T-cell (primary cell): ENCODE measurements around the gene UBALD2. TPM values are rescaled to one million over a fixed set of nuclear protein-coding genes. Genes with fewer than 3 reads are reported as not detected.
A peak's percentile ranks its signal among the peaks of the same experiment; 100 is the strongest.
"Not testable (repeated sequence)": the region's sequence is repeated elsewhere in the genome, so short reads cannot be mapped to it uniquely, and the experiment has no call there.

Source experiments
- ATAC-seq, 4 experiments: fragments of 200-7000 bp in 3 of 4; fragments of 150-1000 bp in 1 of 4; cut with Tn5 transposase; replicated peaks in 1 of 4; 1 replicate in 3 of 4; 2 replicates in 1 of 4; pipeline ENCODE4 v1.10.0; 2021; ENCODE audit warnings: moderate library complexity in 3 of 4, mild to moderate bottlenecking in 2 of 4, moderate number of reproducible peaks in 1 of 4
- CTCF ChIA-PET, 2 donors: fragments of 300-600 bp; sonication (Branson Sonifier 250); formaldehyde crosslinking; loops; one replicate each; lab custom pipeline; 2022; ENCODE audit warnings: antibody characterized with exemption in 2 of 2; lab: Charles Lee
- POLR2A ChIA-PET, 2 donors: fragments of 300-600 bp; sonication (Branson Sonifier 250); formaldehyde crosslinking; loops; one replicate each; lab custom pipeline; 2022; ENCODE audit warnings: antibody characterized with exemption in 2 of 2; lab: Charles Lee
- DNase-seq, 35 experiments: peaks; one replicate each; pipeline versions ENCODE4 v3.0.0 to v3.0.0-alpha.2; 2013 to 2023
- H3K27ac ChIP-seq: one replicate; pipeline ENCODE4 v1.5.1; 2013; ENCODE audit warnings: low read length
- H3K27me3 ChIP-seq, 2 experiments: replicated peaks in 1 of 2; 1 replicate in 1 of 2; 2 replicates in 1 of 2; pipeline versions ENCODE4 v1.6.1 to v1.7.0; 2013; ENCODE audit warnings: low read length in 1 of 2, mixed read lengths in 1 of 2; ENCODE audit not compliant: control insufficient read depth in 2 of 2, insufficient read depth in 2 of 2; ENCODE audit errors: extremely low read depth in 1 of 2
- H3K36me3 ChIP-seq, 2 donors: 1 replicate in 1 of 2; 2 replicates in 1 of 2; pipeline versions ENCODE4 v1.6.1 to v1.7.0; 2013; ENCODE audit warnings: low read length in 1 of 2; ENCODE audit not compliant: control insufficient read depth in 2 of 2, insufficient read depth in 1 of 2; ENCODE audit errors: extremely low read depth in 1 of 2
- H3K4me1 ChIP-seq, 2 experiments: 1 replicate in 1 of 2; 2 replicates in 1 of 2; pipeline versions ENCODE4 v1.6.1 to v1.7.0; 2013; ENCODE audit warnings: low read length in 2 of 2, mixed read lengths in 1 of 2; ENCODE audit not compliant: insufficient read depth in 2 of 2, control insufficient read depth in 1 of 2; ENCODE audit errors: extremely low read depth in 1 of 2
- H3K4me3 ChIP-seq, 2 donors: 1 replicate in 1 of 2; 2 replicates in 1 of 2; pipeline versions ENCODE4 v1.5.1 to v1.7.0; 2013; ENCODE audit warnings: mild to moderate bottlenecking in 2 of 2, low read length in 1 of 2, moderate library complexity in 1 of 2; ENCODE audit not compliant: control insufficient read depth in 1 of 2; ENCODE audit errors: extremely low read depth in 1 of 2
- H3K9me3 ChIP-seq: 2 replicates; pipeline ENCODE4 v1.7.0; 2013
- H3K27ac Mint-ChIP-seq, 2 donors: one replicate each; pipeline ENCODE4 v1.8.0; 2020 to 2021; ENCODE audit warnings: mild to moderate bottlenecking in 2 of 2, mixed read lengths in 2 of 2
- H3K27me3 Mint-ChIP-seq, 2 donors: one replicate each; pipeline ENCODE4 v1.8.0; 2021 to 2022; ENCODE audit warnings: mixed read lengths in 2 of 2
- H3K36me3 Mint-ChIP-seq: one replicate; pipeline ENCODE4 v1.8.0; 2021; ENCODE audit warnings: mixed read lengths
- H3K4me1 Mint-ChIP-seq, 3 donors: one replicate each; pipeline ENCODE4 v1.8.0; 2020 to 2022; ENCODE audit warnings: mixed read lengths in 3 of 3, mild to moderate bottlenecking in 1 of 3
- H3K4me3 Mint-ChIP-seq, 3 donors: one replicate each; pipeline ENCODE4 v1.8.0; 2020 to 2022; ENCODE audit warnings: mild to moderate bottlenecking in 3 of 3, mixed read lengths in 3 of 3, moderate library complexity in 3 of 3
- H3K9me3 Mint-ChIP-seq, 3 donors: one replicate each; pipeline ENCODE4 v1.8.0; 2020 to 2022; ENCODE audit warnings: mixed read lengths in 3 of 3
- WGBS: methylation state at CpG from one replicate; pipeline ENCODE4 v1.1.5; 2013; ENCODE audit warnings: missing lambda C conversion rate; ENCODE audit not compliant: insufficient coverage; 5-methylcytosine and 5-hydroxymethylcytosine counted together
- total RNA-seq, 35 experiments: library from RNA in 6 of 35; stranded (reverse) in 6 of 35; fragments of 120-200 nt in 1 of 35; gene quantifications; one replicate each; pipeline versions ENCODE4 v1.2.1 to v1.2.4 and lab custom pipeline; 2013 to 2026

UBALD2 gene
- total RNA-seq, 5 donors from 2014 or later (not counting 1 experiment from before 2014, with no cell fraction given) = 163 to 277 (median 177) TPM

DNA sequence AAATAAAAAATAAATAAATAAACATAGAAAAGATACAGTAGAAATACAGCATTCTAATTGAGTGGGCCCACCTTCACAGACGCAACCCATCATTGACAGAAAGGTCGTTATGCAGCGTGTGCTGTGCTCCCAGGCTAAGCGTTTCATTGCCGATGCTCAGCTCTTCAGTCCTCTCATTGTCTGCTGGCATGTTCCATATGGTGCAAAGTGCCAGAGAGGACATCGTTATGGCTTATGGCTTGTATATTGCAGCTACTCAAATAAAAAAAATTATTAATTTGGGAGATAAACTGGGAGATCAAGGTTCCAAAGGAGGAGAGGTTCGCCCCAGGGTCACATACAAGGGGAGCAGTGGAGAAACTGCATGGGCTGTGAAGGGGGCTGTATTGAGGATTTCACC lies 11.3 kb upstream of the UBALD2 start:
- ATAC-seq (no peak), DNase-seq (no peak)
- 93% methylated on average over 6 of the region's 7 CpGs for WGBS
- Histone ChIP-seq H3K4me3 (no peak overlapping the region), H3K4me1 (peaks cover 33 to 49% of the 10 kb centered on the region in 2 experiments), H3K27me3 (no peaks in the 10 kb centered on the region), H3K36me3 (no peaks in the 10 kb centered on the region), H3K27ac (peak overlapping the region; percentile 68), H3K9me3 (no peaks in the 10 kb centered on the region)
- H3K27ac Mint-ChIP-seq = peak overlapping the region; percentile 74 to 79
- no peaks in the 10 kb centered on the region for H3K27me3 Mint-ChIP-seq
- H3K9me3 Mint-ChIP-seq = peaks cover 2 to 3% (median 3%) of the 10 kb centered on the region in 3 donors
- peaks cover 51 to 56% (median 54%) of the 10 kb centered on the region in 3 donors for H3K4me1 Mint-ChIP-seq
- H3K4me3 Mint-ChIP-seq = no peak overlapping the region
- ChIA-PET CTCF (no interaction called here), POLR2A (no interaction called here)
- H3K36me3 Mint-ChIP-seq = no peaks in the 10 kb centered on the region

DNA sequence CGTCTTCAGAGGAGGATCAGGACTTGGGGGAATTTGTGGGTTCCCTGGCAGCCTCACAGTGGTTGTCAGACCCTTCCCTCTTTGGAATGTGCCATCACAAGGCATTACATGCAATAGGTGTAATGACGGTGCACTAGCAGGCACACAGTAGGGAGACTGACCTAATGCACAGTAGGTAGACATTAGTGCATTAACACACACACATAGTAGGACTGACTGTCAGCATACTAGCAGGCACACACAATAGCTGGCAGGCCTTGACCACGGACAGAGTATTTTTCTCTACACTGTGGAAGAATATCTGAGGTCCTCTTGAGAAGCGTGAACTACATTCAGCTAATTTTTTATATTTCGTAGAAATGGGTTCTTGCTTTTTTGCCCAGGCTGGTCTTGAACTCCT lies 10.9 kb upstream of the UBALD2 start:
- CTCF ChIA-PET = interaction anchor here in 1 of 2 donors (0.5 kb wide), 1 partner anchor 346 kb away, joined by 3 read pairs; no protein-coding TSS in a partner anchor
- 100% methylated on average over 3 of the region's 5 CpGs for WGBS
- no peaks in the 10 kb centered on the region for H3K9me3 ChIP-seq
- Mint-ChIP-seq H3K4me1 (peaks cover 51 to 56% (median 54%) of the 10 kb centered on the region in 3 donors), H3K27ac (peak overlapping the region; percentile 74 to 79), H3K27me3 (no peaks in the 10 kb centered on the region), H3K9me3 (peaks cover 2 to 3% (median 3%) of the 10 kb centered on the region in 3 donors), H3K4me3 (no peak overlapping the region), H3K36me3 (no peaks in the 10 kb centered on the region)
- no peak for ATAC-seq
- POLR2A ChIA-PET = interaction anchor here (0.6 to 0.7 kb wide), 3 partner anchors 24 to 1801 kb away, joined by 4 to 6 read pairs (median 5); no protein-coding TSS in a partner anchor
- peaks cover 33 to 49% of the 10 kb centered on the region in 2 experiments for H3K4me1 ChIP-seq
- H3K27me3 ChIP-seq = no peaks in the 10 kb centered on the region
- H3K4me3 ChIP-seq = no peak overlapping the region
- H3K36me3 ChIP-seq = no peaks in the 10 kb centered on the region
- no peak for DNase-seq
- H3K27ac ChIP-seq = peak overlapping the region; percentile 68

DNA sequence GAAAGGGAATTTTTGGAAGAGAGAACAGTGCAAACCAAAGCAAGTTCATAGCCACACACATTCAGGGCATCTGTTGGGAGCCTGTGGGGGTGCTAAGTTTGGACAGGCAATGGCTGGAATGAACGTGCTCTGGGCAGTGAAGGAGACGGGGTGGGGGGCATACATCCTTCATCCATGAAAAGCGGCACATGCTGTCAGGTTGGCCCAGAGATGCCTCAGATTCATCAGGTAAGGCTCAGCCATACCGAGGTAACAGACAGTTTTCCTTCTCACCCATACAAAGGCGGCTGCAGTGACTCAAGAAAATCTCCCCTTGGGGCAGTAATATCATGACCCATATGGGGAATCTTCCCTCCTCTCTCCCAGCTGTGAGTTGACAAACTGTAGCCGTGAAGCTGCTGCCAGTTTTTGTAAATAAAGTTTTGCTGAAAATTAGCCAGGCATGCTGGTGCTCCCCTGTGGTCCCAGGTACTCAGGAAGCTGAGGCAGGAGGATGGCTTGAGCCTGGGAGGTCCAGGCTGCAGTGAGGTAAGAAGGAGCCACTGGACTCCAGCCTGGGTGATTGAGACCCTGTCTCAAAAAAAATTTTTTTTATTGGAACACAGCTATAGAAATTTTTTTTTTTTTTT lies 9.2 kb upstream of the UBALD2 start:
- Histone ChIP-seq H3K4me3 (peak overlapping the region in 1 of 2 donors; percentile 5), H3K36me3 (no peaks in the 10 kb centered on the region), H3K4me1 (peaks cover 33 to 49% of the 10 kb centered on the region in 2 experiments), H3K9me3 (no peaks in the 10 kb centered on the region), H3K27ac (peak overlapping the region; percentile 54), H3K27me3 (no peaks in the 10 kb centered on the region)
- Mint-ChIP-seq H3K27me3 (no peaks in the 10 kb centered on the region), H3K36me3 (no peaks in the 10 kb centered on the region), H3K4me3 (peak overlapping the region in 2 of 3 donors; percentile 71 to 73), H3K27ac (peak overlapping the region; percentile 49 to 92), H3K4me1 (peaks cover 52 to 57% (median 55%) of the 10 kb centered on the region in 3 donors), H3K9me3 (peaks cover 2 to 3% (median 3%) of the 10 kb centered on the region in 3 donors)
- DNase-seq = no peak
- ChIA-PET POLR2A (interaction anchor here (0.6 to 1.8 kb wide), 6 partner anchors 9 to 56 kb away, joined by 3 to 9 read pairs (median 4); partner anchors contain the start of gene UBALD2 (in 1 of the 2)), CTCF (interaction anchor here in 1 of 2 donors (0.9 to 1.5 kb wide), 5 partner anchors 24 to 401 kb away, joined by 3 to 5 read pairs (median 4); partner anchors contain the start of gene WBP2)
- WGBS = 82% methylated on average over 4 of the region's 6 CpGs
- ATAC-seq = no peak

DNA sequence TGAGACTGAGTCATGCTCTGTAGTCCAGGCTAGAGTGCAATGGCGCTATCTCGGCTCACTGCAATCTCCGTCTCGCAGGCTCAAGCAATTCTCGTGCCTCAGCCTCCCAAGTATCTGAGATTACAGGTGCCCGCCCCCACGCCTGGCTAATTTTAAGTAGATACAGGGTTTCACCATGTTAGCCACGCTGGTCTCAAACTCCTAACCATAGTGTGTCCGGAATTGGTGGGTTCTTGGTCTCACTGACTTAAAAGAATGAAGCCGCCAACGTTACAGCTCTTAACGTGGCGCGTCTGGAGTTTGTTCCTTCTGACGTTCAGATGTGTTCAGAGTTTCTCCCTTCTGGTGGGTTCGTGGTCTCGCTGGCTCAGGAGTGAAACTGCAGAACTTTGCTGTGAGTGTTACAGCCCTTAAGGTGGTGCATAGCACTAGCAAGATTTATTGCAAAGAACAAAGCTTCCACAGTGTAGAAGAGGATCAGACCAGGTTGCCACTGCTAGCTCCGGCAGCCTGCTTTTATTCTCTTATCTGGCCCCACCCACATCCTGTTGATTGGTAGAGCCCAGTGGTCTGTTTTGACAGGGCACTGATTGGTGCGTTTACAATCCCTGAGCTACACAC lies 8.6 kb upstream of the UBALD2 start:
- DNase-seq = peak in 30 of 35 experiments; percentile 32 to 86 (median 60)
- Mint-ChIP-seq H3K4me3 (peak overlapping the region; percentile 64 to 73 (median 71)), H3K4me1 (peaks cover 48 to 54% (median 52%) of the 10 kb centered on the region in 3 donors), H3K27ac (peak overlapping the region; percentile 84 to 92)
- H3K36me3 ChIP-seq, H3K9me3 ChIP-seq, H3K9me3 Mint-ChIP-seq, H3K27me3 Mint-ChIP-seq, H3K27me3 ChIP-seq, H3K36me3 Mint-ChIP-seq: not testable (repeated sequence)
- CTCF ChIA-PET = interaction anchor here (0.6 to 1.5 kb wide), 7 partner anchors 23 to 401 kb away, joined by 3 to 5 read pairs (median 4); partner anchors contain the start of gene WBP2 (in 1 of the 2)
- Histone ChIP-seq H3K4me3 (peak overlapping the region; percentile 5 to 26), H3K27ac (peak overlapping the region; percentile 54), H3K4me1 (peaks cover 31 to 45% of the 10 kb centered on the region in 2 experiments)
- ATAC-seq = peak; percentile 63 to 84 (median 66)
- 34% methylated on average over 15 of the region's 19 CpGs for WGBS
- POLR2A ChIA-PET = interaction anchor here (0.5 to 1.8 kb wide), 9 partner anchors 8 to 147 kb away, joined by 3 to 9 read pairs (median 4); partner anchors contain the start of gene UBALD2 (in 1 of the 2)

DNA sequence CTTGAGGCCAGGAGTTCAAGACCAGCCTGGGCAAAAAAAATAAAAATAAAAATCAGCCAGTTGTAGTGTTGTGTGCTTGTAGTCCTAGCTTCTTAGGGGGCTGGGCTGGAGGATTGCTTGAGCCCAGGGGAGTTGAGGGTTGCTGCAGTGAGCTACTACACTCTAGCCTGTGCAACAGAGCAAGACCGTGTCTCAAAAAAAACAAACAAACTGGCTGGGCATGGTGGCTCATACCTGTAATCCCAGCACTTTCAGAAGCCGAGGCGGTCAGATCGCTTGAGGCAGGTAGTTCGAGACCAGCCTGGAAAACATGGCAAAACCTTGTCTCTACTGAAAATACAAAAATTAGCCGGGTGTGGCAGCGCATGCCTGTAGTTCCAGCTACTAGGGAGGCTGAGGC lies 4.9 kb upstream of the UBALD2 start:
- ATAC-seq (no peak), DNase-seq (no peak)
- POLR2A ChIA-PET = no interaction called here
- no peak overlapping the region for H3K4me3 Mint-ChIP-seq
- Histone ChIP-seq H3K27ac (no peak overlapping the region), H3K27me3 (no peaks in the 10 kb centered on the region), H3K4me1 (peaks cover 29 to 44% of the 10 kb centered on the region in 2 experiments), H3K9me3 (no peaks in the 10 kb centered on the region), H3K4me3 (no peak overlapping the region), H3K36me3 (no peaks in the 10 kb centered on the region)
- H3K27ac Mint-ChIP-seq = peak overlapping the region in 1 of 2 donors; percentile 55
- no peaks in the 10 kb centered on the region for H3K27me3 Mint-ChIP-seq
- CTCF ChIA-PET = no interaction called here
- 93% methylated on average over 6 of the region's 7 CpGs for WGBS
- peaks cover 2 to 3% (median 3%) of the 10 kb centered on the region in 3 donors for H3K9me3 Mint-ChIP-seq
- no peaks in the 10 kb centered on the region for H3K36me3 Mint-ChIP-seq
- peaks cover 54 to 60% (median 56%) of the 10 kb centered on the region in 3 donors for H3K4me1 Mint-ChIP-seq

DNA sequence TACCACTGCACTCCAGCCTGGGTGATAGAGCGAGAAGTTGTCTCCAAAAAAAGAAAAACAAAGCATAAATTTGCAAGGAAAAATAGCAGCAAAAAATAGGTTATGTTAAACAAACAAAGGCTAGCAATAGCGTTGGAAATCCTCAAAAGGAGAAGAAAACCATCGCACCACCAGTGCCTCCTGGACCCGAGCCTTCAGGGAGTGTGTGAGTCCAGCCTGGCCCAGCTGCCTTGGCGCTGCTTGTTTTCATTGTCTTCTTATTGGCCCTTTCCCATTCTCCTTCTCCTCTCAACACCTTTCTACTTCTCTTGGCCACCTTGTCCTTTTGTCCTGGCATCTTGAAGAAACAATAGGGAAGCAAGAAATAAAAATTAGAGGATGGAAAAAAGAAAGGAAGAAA lies 4.5 kb upstream of the UBALD2 start:
- H3K9me3 Mint-ChIP-seq = peaks cover 2 to 3% (median 3%) of the 10 kb centered on the region in 3 donors
- no peaks in the 10 kb centered on the region for H3K9me3 ChIP-seq
- ChIA-PET CTCF (no interaction called here), POLR2A (no interaction called here)
- peak overlapping the region; percentile 13 to 45 for H3K27ac Mint-ChIP-seq
- ATAC-seq = no peak
- peaks cover 27 to 40% of the 10 kb centered on the region in 2 experiments for H3K4me1 ChIP-seq
- H3K36me3 Mint-ChIP-seq = no peaks in the 10 kb centered on the region
- no peaks in the 10 kb centered on the region for H3K27me3 ChIP-seq
- no peak overlapping the region for H3K4me3 Mint-ChIP-seq
- WGBS = 98% methylated on average over 5 of the region's 5 CpGs
- H3K36me3 ChIP-seq = no peaks in the 10 kb centered on the region
- DNase-seq = no peak
- H3K4me3 ChIP-seq = no peak overlapping the region
- H3K27me3 Mint-ChIP-seq = no peaks in the 10 kb centered on the region
- no peak overlapping the region for H3K27ac ChIP-seq
- H3K4me1 Mint-ChIP-seq = peaks cover 49 to 56% (median 52%) of the 10 kb centered on the region in 3 donors
